Epithelial cell of proximal tubule (primary cell): ENCODE data around the gene L3MBTL4. TPM values are rescaled to one million over a fixed set of nuclear protein-coding genes. Genes with fewer than 3 reads are reported as not detected.

Experiments used
- DNase-seq: peaks from one replicate; pipeline ENCODE4 v3.0.0-alpha.2; 2011; ENCODE audit warnings: low read depth
- H3K4me3 ChIP-seq: 2 replicates; pipeline ENCODE4 v1.5.1; 2011; ENCODE audit warnings: low read depth, mild to moderate bottlenecking, low read length
- total RNA-seq: library from RNA; depleted of rRNA; stranded (reverse); fragments of >200 nt; gene quantifications from 2 replicates; pipeline ENCODE4 v1.2.3, GENCODE V29; 2015
- TF ChIP-seq, protein P1 (sequence below): conservative IDR thresholded peaks from 2 replicates; pipeline ENCODE4 v1.5.1; 2012; ENCODE audit warnings: low read depth, mild to moderate bottlenecking, low read length

Gene L3MBTL4
- total RNA-seq, 1 donor from 2014 or later: 4.0 TPM

- DNase-seq: no peak
- TF ChIP-seq, protein P1, sequence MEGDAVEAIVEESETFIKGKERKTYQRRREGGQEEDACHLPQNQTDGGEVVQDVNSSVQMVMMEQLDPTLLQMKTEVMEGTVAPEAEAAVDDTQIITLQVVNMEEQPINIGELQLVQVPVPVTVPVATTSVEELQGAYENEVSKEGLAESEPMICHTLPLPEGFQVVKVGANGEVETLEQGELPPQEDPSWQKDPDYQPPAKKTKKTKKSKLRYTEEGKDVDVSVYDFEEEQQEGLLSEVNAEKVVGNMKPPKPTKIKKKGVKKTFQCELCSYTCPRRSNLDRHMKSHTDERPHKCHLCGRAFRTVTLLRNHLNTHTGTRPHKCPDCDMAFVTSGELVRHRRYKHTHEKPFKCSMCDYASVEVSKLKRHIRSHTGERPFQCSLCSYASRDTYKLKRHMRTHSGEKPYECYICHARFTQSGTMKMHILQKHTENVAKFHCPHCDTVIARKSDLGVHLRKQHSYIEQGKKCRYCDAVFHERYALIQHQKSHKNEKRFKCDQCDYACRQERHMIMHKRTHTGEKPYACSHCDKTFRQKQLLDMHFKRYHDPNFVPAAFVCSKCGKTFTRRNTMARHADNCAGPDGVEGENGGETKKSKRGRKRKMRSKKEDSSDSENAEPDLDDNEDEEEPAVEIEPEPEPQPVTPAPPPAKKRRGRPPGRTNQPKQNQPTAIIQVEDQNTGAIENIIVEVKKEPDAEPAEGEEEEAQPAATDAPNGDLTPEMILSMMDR: no peak
- H3K4me3 ChIP-seq: no peak overlapping the region
These were observed 209.0 kb downstream of the L3MBTL4 start for GRCh38 chr18:6205706-6206105.

- TF ChIP-seq, protein P1: no peak
- no peak overlapping the region for H3K4me3 ChIP-seq
- no peak for DNase-seq
These were observed 210.2 kb downstream of the L3MBTL4 start for GRCh38 chr18:6204476-6204875.

DNA sequence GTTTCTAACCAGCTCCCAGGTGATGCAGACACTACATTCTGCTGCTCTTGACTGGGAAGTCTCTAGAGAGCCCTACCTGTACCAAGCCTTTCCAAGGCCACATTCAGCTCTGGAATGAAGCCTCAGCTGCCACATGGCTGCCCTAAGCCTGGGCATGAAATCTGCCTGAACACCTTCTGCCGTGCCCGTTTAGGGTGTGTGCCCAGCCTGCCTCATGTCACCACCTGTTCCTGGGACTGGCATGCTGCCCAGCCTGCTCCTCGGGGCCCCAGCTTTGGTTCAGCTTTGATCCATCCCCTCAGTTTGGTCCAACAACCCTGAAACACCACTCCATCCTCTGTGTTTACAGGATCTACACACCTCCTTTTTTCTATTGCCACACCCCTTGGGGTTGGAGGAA is 210.9 kb downstream of the L3MBTL4 start:
- TF ChIP-seq, protein P1: no peak
- no peak overlapping the region for H3K4me3 ChIP-seq
- DNase-seq: no peak

DNA sequence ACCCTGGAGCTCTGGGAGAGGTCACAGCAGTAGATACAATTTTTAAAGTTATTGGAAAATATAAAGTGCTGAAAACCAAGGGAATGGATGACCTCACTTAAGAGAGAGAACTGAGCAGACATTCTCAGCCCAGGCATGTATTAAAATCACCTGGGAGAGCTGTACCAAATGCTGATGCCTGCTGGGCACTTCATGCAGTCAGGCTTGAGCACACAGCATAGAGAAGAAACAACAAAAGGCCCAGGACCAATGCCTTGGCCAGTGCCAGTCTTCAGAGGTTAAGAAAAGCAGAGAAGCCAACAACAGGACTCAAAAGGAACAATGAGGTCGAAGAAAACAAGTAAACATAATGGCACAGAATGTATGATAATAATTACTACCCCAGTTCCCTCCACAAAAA is 211.8 kb downstream of the L3MBTL4 start:
- TF ChIP-seq, protein P1: no peak
- DNase-seq: no peak
- no peak overlapping the region for H3K4me3 ChIP-seq

DNA sequence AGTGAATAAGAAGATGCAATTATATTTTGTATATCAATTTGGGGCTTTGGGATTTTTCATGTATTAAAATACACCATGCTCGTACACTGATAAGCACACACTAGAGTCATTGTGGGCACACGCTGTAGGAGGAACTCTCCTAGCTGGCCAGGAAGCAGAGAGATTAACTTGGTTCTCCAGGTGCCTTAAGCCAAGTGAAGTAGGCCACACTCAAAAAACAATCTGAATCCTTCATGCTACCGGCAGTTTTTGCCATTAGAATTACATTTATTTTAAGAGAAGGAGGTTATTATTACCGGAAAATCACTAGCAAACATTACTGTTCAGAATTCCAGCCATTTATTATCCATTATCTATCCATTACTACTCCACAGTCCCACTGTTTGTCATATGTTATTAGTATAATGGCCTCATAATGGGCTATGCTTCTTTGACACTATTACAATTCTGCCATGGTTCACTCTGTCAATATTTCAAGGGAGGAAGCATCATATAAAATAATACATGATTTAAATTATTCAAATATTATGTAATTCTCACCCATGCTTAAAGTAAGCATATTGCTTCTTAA is 214.4 kb downstream of the L3MBTL4 start:
- TF ChIP-seq, protein P1: no peak
- DNase-seq: no peak
- no peak overlapping the region for H3K4me3 ChIP-seq

DNA sequence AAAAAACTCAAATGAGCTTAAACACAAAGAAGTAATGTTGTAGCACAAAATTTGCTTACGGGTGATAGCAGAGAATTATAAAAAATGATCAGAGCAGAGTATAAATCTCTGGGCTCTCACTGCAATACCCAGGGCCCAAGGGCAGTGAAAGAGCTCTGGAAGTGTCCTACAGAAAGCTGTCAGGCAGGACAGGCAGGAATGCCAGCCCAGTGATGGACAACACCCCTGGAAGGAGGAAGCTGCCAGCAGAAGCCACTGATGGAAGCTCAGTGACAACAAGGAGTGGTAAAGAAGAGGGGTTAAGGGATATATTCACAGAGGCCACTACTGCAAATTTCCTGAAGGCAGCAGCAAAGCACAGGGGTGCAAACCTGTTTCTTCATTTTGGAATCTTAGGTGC is 214.9 kb downstream of the L3MBTL4 start:
- no peak overlapping the region for H3K4me3 ChIP-seq
- DNase-seq: no peak
- TF ChIP-seq, protein P1: no peak

GRCh38 chr18:6198585-6198984 is 216.1 kb downstream of the L3MBTL4 start:
- no peak overlapping the region for H3K4me3 ChIP-seq
- DNase-seq: no peak
- TF ChIP-seq, protein P1: no peak
